Measurements from ENCODE around the gene SYT6. TPM values are rescaled to one million over a fixed set of nuclear protein-coding genes. Genes with fewer than 3 reads are reported as not detected.

The SYT6 gene
- total RNA-seq, 1 experiment from 2014 or later = 54.2 TPM

GRCh38 chr1:114130213-114130612 lies 23.5 kb downstream of the SYT6 start (continued):
- TF ChIP-seq ARID4B (CRISPR knock-in tag; IDR thresholded peaks at IDR 0.05; ENCODE audit: borderline replicate concordance) = no peak
- TF ChIP-seq NFYB (CRISPR knock-in tag; conservative IDR thresholded peaks at IDR 0.05; ENCODE audit: low read depth) = no peak
- no peak for TF ChIP-seq EMX1 (CRISPR knock-in tag; IDR thresholded peaks at IDR 0.05)
- no peak for TF ChIP-seq SP1 (CRISPR knock-in tag; conservative IDR thresholded peaks at IDR 0.05)
- no peak for TF ChIP-seq CTCF (IDR thresholded peaks at IDR 0.05)
- TF ChIP-seq ZNF532 (CRISPR knock-in tag; IDR thresholded peaks at IDR 0.05; ENCODE audit: borderline replicate concordance) = no peak
- no peak for TF ChIP-seq ETV6 (CRISPR knock-in tag; IDR thresholded peaks at IDR 0.05)
- no peak for TF ChIP-seq CDX4 (CRISPR knock-in tag; IDR thresholded peaks at IDR 0.05; ENCODE audit: borderline replicate concordance)

GRCh38 chr1:114128293-114128692 lies 25.4 kb downstream of the SYT6 start:
- Mint-ChIP-seq H3K9me3 (no peaks in the 10 kb centered on the region), H3K27ac (0 out of 2 replicates have a peak overlapping the region, but pooled peaks have one; percentile 4), H3K27me3 (ENCODE audit: low read depth) (no peaks in the 10 kb centered on the region), H3K4me1 (peaks cover 36% of the 10 kb centered on the region), H3K36me3 (peaks cover 93% of the 10 kb centered on the region), H3K4me3 (no peak overlapping the region)
- CTCF ChIA-PET = interaction anchor here (1.8 kb wide), 2 partner anchors 10 to 149 kb away, joined by 4 to 6 read pairs; partner anchors contain the start of gene OLFML3
- POLR2A ChIA-PET = no interaction called here
- DNase-seq (ENCODE audit: low spot score) = no peak
- ATAC-seq = no peak
- TF ChIP-seq NFATC4 (CRISPR knock-in tag; IDR thresholded peaks at IDR 0.05) (no peak), OVOL2 (CRISPR knock-in tag; IDR thresholded peaks at IDR 0.05; ENCODE audit: borderline replicate concordance) (no peak), RORB (CRISPR knock-in tag; IDR thresholded peaks at IDR 0.05) (no peak), ZNF138 (CRISPR knock-in tag; conservative IDR thresholded peaks at IDR 0.05) (no peak), ATF3 (CRISPR knock-in tag; conservative IDR thresholded peaks at IDR 0.05) (no peak), CTCF (IDR thresholded peaks at IDR 0.05) (no peak), ELF4 (CRISPR knock-in tag; IDR thresholded peaks at IDR 0.05; ENCODE audit: low read depth) (no peak), MYBL2 (CRISPR knock-in tag; IDR thresholded peaks at IDR 0.05) (no peak), AR (CRISPR knock-in tag; IDR thresholded peaks at IDR 0.05) (no peak), ESRRA (CRISPR knock-in tag; IDR thresholded peaks at IDR 0.05; ENCODE audit: borderline replicate concordance) (no peak), CBFB (CRISPR knock-in tag; IDR thresholded peaks at IDR 0.05; ENCODE audit: low read depth) (no peak), ZNF671 (CRISPR knock-in tag; IDR thresholded peaks at IDR 0.05) (no peak), EMX1 (CRISPR knock-in tag; IDR thresholded peaks at IDR 0.05) (no peak), ZBTB21 (CRISPR knock-in tag; IDR thresholded peaks at IDR 0.05; ENCODE audit: borderline replicate concordance) (no peak)
